H1 (cell line): ENCODE results near the gene NOVA1. TPM values are rescaled to one million over a fixed set of nuclear protein-coding genes. Genes with fewer than 3 reads are reported as not detected.

ENCODE experiments used
- CTCF ChIA-PET: fragments of 300-600 bp; sonication (Branson Sonifier 250); formaldehyde crosslinking; loops from one replicate; lab custom pipeline; 2021; ENCODE audit not compliant: partially characterized antibody; lab: Charles Lee
- POLR2A ChIA-PET: fragments of 300-600 bp; sonication (Branson Sonifier 250); formaldehyde crosslinking; loops from one replicate; lab custom pipeline; 2021; ENCODE audit warnings: inconsistent platforms; ENCODE audit not compliant: partially characterized antibody; lab: Charles Lee
- DNase-seq, 2 experiments: peaks; one replicate each; pipeline versions ENCODE4 v3.0.0 to v3.0.0-alpha.2; 2010 to 2022; ENCODE audit warnings: low spot score in 2 of 2, low read depth in 1 of 2, mixed read lengths in 1 of 2
- FAIRE-seq: peaks from 2 replicates; lab custom pipeline; 2011; peaks lifted over from hg19 to GRCh38; lab: Jason Lieb, UNC
- H2AFZ ChIP-seq: 2 replicates; pipeline ENCODE4 v1.8.1; 2012; ENCODE audit warnings: low read length, inconsistent platforms
- H2AK5ac ChIP-seq: 2 replicates; pipeline ENCODE4 v1.6.1; 2013; ENCODE audit warnings: low read depth, low read length
- H2BK120ac ChIP-seq: replicated peaks from 2 replicates; pipeline ENCODE3; 2013; ENCODE audit warnings: low read depth, low read length, inconsistent platforms
- H2BK12ac ChIP-seq: 2 replicates; pipeline ENCODE4 v1.6.1; 2013; ENCODE audit warnings: low read depth, low read length
- H2BK15ac ChIP-seq: 2 replicates; pipeline ENCODE4 v1.6.1; 2013; ENCODE audit warnings: low read length
- H2BK20ac ChIP-seq: 2 replicates; pipeline ENCODE4 v1.6.1; 2013; ENCODE audit warnings: low read length
- H2BK5ac ChIP-seq: 2 replicates; pipeline ENCODE4 v1.6.1; 2013; ENCODE audit warnings: low read depth, low read length
- H3K14ac ChIP-seq: 2 replicates; pipeline ENCODE4 v1.6.1; 2013; ENCODE audit warnings: inconsistent platforms; ENCODE audit not compliant: insufficient read length
- H3K18ac ChIP-seq: 2 replicates; pipeline ENCODE4 v1.6.1; 2013; ENCODE audit warnings: low read length; ENCODE audit errors: extremely low read depth
- H3K23ac ChIP-seq: 2 replicates; pipeline ENCODE4 v1.6.1; 2013; ENCODE audit warnings: inconsistent platforms; ENCODE audit not compliant: insufficient read length
- H3K23me2 ChIP-seq: 2 replicates; pipeline ENCODE4 v1.6.1; 2013; ENCODE audit warnings: low read depth, low read length
- H3K27ac ChIP-seq: 2 replicates; pipeline ENCODE4 v1.6.1; 2011; ENCODE audit warnings: low read depth, low read length, inconsistent platforms
- H3K27me3 ChIP-seq, 4 experiments: replicated peaks in 1 of 4; 1 replicate in 1 of 4; 2 replicates in 3 of 4; pipeline versions ENCODE4 v1.6.1 to v1.8.1; 2011 to 2013; ENCODE audit warnings: low read length in 3 of 4, mild to moderate bottlenecking in 3 of 4, inconsistent platforms in 2 of 4, mixed read lengths in 2 of 4, moderate library complexity in 1 of 4; ENCODE audit not compliant: control insufficient read depth in 3 of 4, insufficient read depth in 3 of 4; ENCODE audit errors: extremely low read depth in 1 of 4
- H3K36me3 ChIP-seq, 4 experiments: 2 replicates each; pipeline versions ENCODE4 v1.6.1 to v1.8.1; 2011 to 2013; ENCODE audit warnings: mild to moderate bottlenecking in 4 of 4, low read length in 3 of 4, moderate library complexity in 2 of 4, control low read depth in 1 of 4, inconsistent platforms in 1 of 4; ENCODE audit not compliant: insufficient read depth in 4 of 4, control insufficient read depth in 2 of 4
- H3K4ac ChIP-seq: replicated peaks from 2 replicates; pipeline ENCODE3; 2013; ENCODE audit warnings: low read length, low read depth, mixed read lengths, inconsistent platforms; ENCODE audit not compliant: insufficient read length
- H3K4me1 ChIP-seq, 4 experiments: replicated peaks in 1 of 4; 1 replicate in 1 of 4; 2 replicates in 3 of 4; pipeline versions ENCODE4 v1.6.1 to v1.8.1; 2011 to 2013; ENCODE audit warnings: low read length in 3 of 4, inconsistent platforms in 2 of 4, mixed read lengths in 1 of 4; ENCODE audit not compliant: insufficient read depth in 4 of 4, control insufficient read depth in 3 of 4
- H3K4me2 ChIP-seq, 2 experiments: 2 replicates each; pipeline versions ENCODE4 v1.6.1 to v1.8.1; 2011 to 2013; ENCODE audit warnings: low read depth in 2 of 2, low read length in 2 of 2, control low read depth in 1 of 2, inconsistent platforms in 1 of 2, mild to moderate bottlenecking in 1 of 2; ENCODE audit not compliant: insufficient read depth in 1 of 2
- H3K4me3 ChIP-seq, 4 experiments: fragments of 200-600, 300-600 bp in 1 of 4; sonication (generic), shearing (Covaris generic), sonication (Bioruptor Twin) in 1 of 4; 2 replicates each; pipeline versions ENCODE4 v1.5.1 to v1.8.1; 2011 to 2016; ENCODE audit warnings: low read length in 4 of 4, low read depth in 3 of 4, control low read depth in 2 of 4, inconsistent platforms in 2 of 4, mild to moderate bottlenecking in 2 of 4, mixed read lengths in 1 of 4, moderate library complexity in 1 of 4; ENCODE audit not compliant: insufficient read depth in 2 of 4; ENCODE audit errors: extremely low read depth in 1 of 4
- H3K56ac ChIP-seq: replicated peaks from 2 replicates; pipeline ENCODE3; 2013; ENCODE audit warnings: low read depth, mild to moderate bottlenecking, mixed read lengths, low read length, inconsistent platforms; ENCODE audit not compliant: insufficient read length
- H3K79me1 ChIP-seq: 2 replicates; pipeline ENCODE4 v1.6.1; 2013; ENCODE audit warnings: low read depth, low read length, control low read depth
- H3K79me2 ChIP-seq, 2 experiments: 2 replicates each; pipeline versions ENCODE4 v1.6.1 to v1.8.1; 2012 to 2013; ENCODE audit warnings: low read length in 2 of 2, mild to moderate bottlenecking in 2 of 2, inconsistent platforms in 1 of 2; ENCODE audit not compliant: insufficient read depth in 2 of 2, control insufficient read depth in 1 of 2
- H3K9ac ChIP-seq, 4 experiments: replicated peaks in 1 of 4; 1 replicate in 1 of 4; 2 replicates in 3 of 4; pipeline versions ENCODE4 v1.6.1 to v1.8.1; 2011 to 2013; ENCODE audit warnings: low read depth in 3 of 4, low read length in 3 of 4, control low read depth in 2 of 4, mild to moderate bottlenecking in 2 of 4, moderate library complexity in 2 of 4, inconsistent platforms in 1 of 4; ENCODE audit errors: extremely low read depth in 1 of 4
- H3K9me3 ChIP-seq, 2 experiments: 2 replicates each; pipeline versions ENCODE4 v1.6.1 to v1.8.1; 2012 to 2013; ENCODE audit warnings: mild to moderate bottlenecking in 2 of 2, moderate library complexity in 2 of 2, control low read depth in 1 of 2, inconsistent platforms in 1 of 2, low read depth in 1 of 2, low read length in 1 of 2, mixed read lengths in 1 of 2; ENCODE audit not compliant: insufficient read depth in 2 of 2
- H4K20me1 ChIP-seq, 2 experiments: replicated peaks in 1 of 2; 2 replicates each; pipeline versions ENCODE3 to v1.8.1; 2011 to 2013; ENCODE audit warnings: inconsistent platforms in 2 of 2, low read length in 2 of 2, mild to moderate bottlenecking in 1 of 2; ENCODE audit not compliant: insufficient read depth in 2 of 2, control insufficient read depth in 1 of 2
- H4K5ac ChIP-seq: 2 replicates; pipeline ENCODE4 v1.6.1; 2013; ENCODE audit warnings: low read length, low read depth, mixed read lengths, inconsistent platforms; ENCODE audit not compliant: insufficient read length
- H4K8ac ChIP-seq: 2 replicates; pipeline ENCODE4 v1.8.0; 2013; ENCODE audit warnings: mild to moderate bottlenecking, moderate library complexity, low read length, inconsistent platforms; ENCODE audit not compliant: insufficient read depth; ENCODE audit errors: extremely low read depth
- H4K91ac ChIP-seq: replicated peaks from 2 replicates; pipeline ENCODE3; 2013; ENCODE audit warnings: low read length, mixed read lengths, inconsistent platforms; ENCODE audit not compliant: insufficient read length
- ATF3 ChIP-seq: IDR thresholded peaks from 2 replicates; pipeline ENCODE4 v1.6.1; 2011; ENCODE audit warnings: low read depth, mild to moderate bottlenecking, low read length; ENCODE audit not compliant: insufficient read depth
- CBX5 ChIP-seq: fragments of 300-800, 300-1000 bp; sonication (generic); IDR thresholded peaks from 2 replicates; pipeline ENCODE4 v1.7.1; 2016; ENCODE audit warnings: antibody characterized with exemption, low read length, low read depth
- CBX8 ChIP-seq: fragments of 300-800, 300-1000 bp; sonication (generic); IDR thresholded peaks from 2 replicates; pipeline ENCODE4 v1.7.1; 2016; ENCODE audit warnings: low read depth, low read length, borderline replicate concordance
- KDM1A ChIP-seq: fragments of 200-600, 300-600 bp; sonication (generic); IDR thresholded peaks from 2 replicates; pipeline ENCODE4 v1.7.1; 2016; ENCODE audit warnings: mild to moderate bottlenecking, low read length, borderline replicate concordance
- POLR2A ChIP-seq, 2 experiments: IDR thresholded peaks; 1 replicate in 1 of 2; 2 replicates in 1 of 2; pipeline ENCODE4 v1.6.1; 2011; ENCODE audit warnings: low read depth in 2 of 2, low read length in 2 of 2, mild to moderate bottlenecking in 2 of 2; ENCODE audit errors: control extremely low read depth in 1 of 2
- POU5F1 ChIP-seq: IDR thresholded peaks from 2 replicates; pipeline ENCODE4 v1.6.1; 2011; ENCODE audit warnings: low read depth, mild to moderate bottlenecking, low read length, moderate library complexity
- SIRT6 ChIP-seq: IDR thresholded peaks from one replicate; pipeline ENCODE4 v1.7.1; 2012; ENCODE audit warnings: low read length, inconsistent platforms
- SP2 ChIP-seq: IDR thresholded peaks from 2 replicates; pipeline ENCODE4 v1.6.1; 2012; ENCODE audit warnings: mild to moderate bottlenecking, low read length, inconsistent platforms
- TAF1 ChIP-seq: IDR thresholded peaks from 2 replicates; pipeline ENCODE4 v1.6.1; 2011; ENCODE audit warnings: mild to moderate bottlenecking, low read depth, low read length
- WGBS, 2 experiments: shearing (Covaris generic) in 1 of 2; methylation state at CpG; one replicate each; pipeline versions ENCODE4 v1.1.6 to v1.1.7; 2013 to 2015; ENCODE audit warnings: low lambda C conversion rate in 2 of 2, mixed read lengths in 2 of 2, inconsistent platforms in 1 of 2, low coverage in 1 of 2, missing lambda C conversion rate in 1 of 2; ENCODE audit not compliant: insufficient replicate concordance in 2 of 2, insufficient coverage in 1 of 2, insufficient read length in 1 of 2; ENCODE audit errors: extremely low coverage in 1 of 2, missing lambda C conversion rate in 1 of 2; 5-methylcytosine and 5-hydroxymethylcytosine counted together
- polyA plus RNA-seq, 7 experiments: library from polyadenylated mRNA; depleted of rRNA in 3 of 7; stranded (reverse) in 5 of 7; unstranded in 2 of 7; fragments of >200 nt in 5 of 7; fragments of 200-250 nt in 2 of 7; gene quantifications; 1 replicate in 5 of 7; 2 replicates in 1 of 7; 4 replicates in 1 of 7; pipeline versions ENCODE4 v1.2.1 to v1.2.3, GENCODE V29; 2011 to 2013; ENCODE audit warnings: missing spikeins in 2 of 7, mixed read lengths in 2 of 7
- total RNA-seq: library from RNA; stranded (reverse); fragmentation: NEBNext Ultra II Directional; extraction: Animal tissue kit (Norgen Biotek cat#: 25700); gene quantifications from 2 replicates; pipeline ENCODE4 v1.2.1, GENCODE V29; 2021
- TF ChIP-seq, protein P1 (sequence below): IDR thresholded peaks from 2 replicates; pipeline ENCODE4 v1.6.1; 2012; ENCODE audit warnings: inconsistent platforms

The NOVA1 gene
- total and polyA plus RNA-seq, 2 of the 8 experiments (the other 6 are each of a cell fraction or from before 2014, with no cell fraction given), result 6.8 to 12.7 TPM

DNA sequence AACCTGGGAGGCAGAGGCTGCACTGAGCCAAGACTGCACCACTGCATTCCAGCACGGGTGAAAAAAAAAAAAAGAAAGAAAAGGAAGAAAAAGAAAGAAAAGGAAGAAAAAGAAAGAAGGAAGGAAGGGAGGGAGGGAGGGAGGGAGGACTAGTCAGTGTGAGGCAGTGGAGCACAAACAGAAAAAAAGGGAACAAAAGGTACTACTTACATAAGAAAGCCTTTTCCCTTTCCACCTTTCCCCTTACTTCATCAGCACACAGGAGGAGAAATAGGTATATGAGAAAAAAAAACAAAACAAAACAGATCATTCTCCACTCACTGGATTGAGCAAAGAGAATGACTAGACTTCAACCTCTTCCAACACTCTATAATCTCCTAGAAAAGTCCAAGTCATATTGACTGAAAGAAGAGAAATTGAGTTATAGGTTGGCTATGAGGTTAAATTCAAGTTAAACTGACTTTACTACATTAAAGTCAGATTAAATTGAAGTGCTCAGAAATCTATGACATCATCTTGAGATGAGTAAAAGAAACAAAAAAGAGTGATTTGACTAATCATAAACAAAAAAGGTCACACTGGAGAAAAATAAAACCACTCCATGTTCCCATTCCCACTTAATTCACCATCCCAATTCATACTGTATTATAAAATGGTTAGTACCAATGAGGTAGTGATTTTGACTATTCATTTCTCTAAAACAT is 43.6 kb downstream of the NOVA1 start:
- Histone ChIP-seq H3K27ac (no peak overlapping the region), H2BK5ac (no peak overlapping the region), H2AK5ac (no peak overlapping the region), H4K20me1 (no peaks in the 10 kb centered on the region), H3K14ac (no peak overlapping the region), H3K4me3 (peak overlapping the region in 1 of 4 experiments; percentile 18; a peak in 1 of 8 replicates), H3K18ac (no peak overlapping the region), H2AFZ (no peak overlapping the region), H3K4me2 (peak overlapping the region in 1 of 2 experiments; percentile 25; a peak in 1 of 4 replicates), H3K79me1 (no peaks in the 10 kb centered on the region), H2BK20ac (no peak overlapping the region), H4K8ac (no peak overlapping the region), H2BK120ac (no peak overlapping the region), H2BK12ac (no peak overlapping the region), H3K4ac (no peak overlapping the region), H3K9me3 (no peaks in the 10 kb centered on the region), H2BK15ac (no peak overlapping the region), H4K91ac (no peak overlapping the region), H3K9ac (no peak overlapping the region), H4K5ac (no peak overlapping the region), H3K36me3 (no peaks in the 10 kb centered on the region), H3K56ac (no peak overlapping the region), H3K23ac (no peak overlapping the region), H3K27me3 (no peaks in the 10 kb centered on the region), H3K23me2 (no peaks in the 10 kb centered on the region), H3K79me2 (no peaks in the 10 kb centered on the region), H3K4me1 (peaks cover 0 to 2% (median 0%) of the 10 kb centered on the region in 4 experiments; a peak in 1 of 7 replicates)
- no peak for DNase-seq
- ChIA-PET POLR2A (no interaction called here), CTCF (no interaction called here)
- FAIRE-seq, result no peak
- 0% methylated on average over 1 of the region's 1 CpG; no CpG with 5 or more reads in 1 of the 2 experiments for WGBS, 2 experiments
- TF ChIP-seq KDM1A (no peak), CBX5 (no peak), TAF1 (no peak), POLR2A (IDR thresholded peaks at IDR 0.05; ENCODE audit: control extremely low read depth in 1 of 2, low read depth in 2 of 2, low read length in 2 of 2) (no peak), ATF3 (no peak), POU5F1 (no peak), SP2 (no peak), SIRT6 (no peak), CBX8 (no peak)
- TF ChIP-seq, protein P1, sequence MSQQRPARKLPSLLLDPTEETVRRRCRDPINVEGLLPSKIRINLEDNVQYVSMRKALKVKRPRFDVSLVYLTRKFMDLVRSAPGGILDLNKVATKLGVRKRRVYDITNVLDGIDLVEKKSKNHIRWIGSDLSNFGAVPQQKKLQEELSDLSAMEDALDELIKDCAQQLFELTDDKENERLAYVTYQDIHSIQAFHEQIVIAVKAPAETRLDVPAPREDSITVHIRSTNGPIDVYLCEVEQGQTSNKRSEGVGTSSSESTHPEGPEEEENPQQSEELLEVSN, result no peak
